Measurements from ENCODE around the gene NREP.

NREP gene

DNA sequence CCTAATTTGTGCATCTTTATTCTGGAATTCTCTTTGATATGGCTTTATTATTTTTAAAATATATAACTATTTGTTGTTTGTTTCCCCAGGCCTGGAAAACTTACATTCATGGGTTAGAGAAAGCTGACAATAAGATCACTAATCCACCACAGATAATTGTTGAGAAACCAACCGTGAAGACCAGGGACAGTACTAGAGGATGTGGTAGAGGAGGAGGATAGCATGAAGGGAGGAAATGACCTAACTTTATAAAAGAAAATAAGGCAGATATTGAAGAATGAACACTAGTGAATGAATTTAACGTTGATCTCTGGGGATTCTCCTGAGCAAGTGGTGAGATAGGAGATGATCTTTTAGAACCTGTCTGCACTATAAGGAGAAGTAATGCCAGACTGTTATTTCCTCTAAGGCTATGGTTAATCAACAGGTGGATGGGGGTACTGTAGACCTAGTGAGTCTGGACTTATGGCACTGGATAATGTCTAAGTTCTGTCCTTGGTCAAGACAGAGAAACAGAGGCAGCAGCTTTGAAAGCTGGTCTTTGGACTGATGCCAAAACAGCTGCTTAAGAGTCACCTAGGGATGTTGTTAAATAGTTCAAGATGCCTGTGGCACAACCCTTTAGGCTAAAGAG lies 52.4 kb downstream of the NREP start:
- Histone ChIP-seq H3K36me3 (no peaks in the 10 kb centered on the region), H3K4me1 (ENCODE audit: control insufficient read depth in 1 of 2, insufficient read depth in 1 of 2, low read depth in 1 of 2, low read length in 1 of 2) (peaks cover 2 to 7% of the 10 kb centered on the region in 2 experiments), H3K27me3 (no peaks in the 10 kb centered on the region), H3K9me3 (no peaks in the 10 kb centered on the region), H3K4me3 (ENCODE audit: low read depth in 1 of 2, low read length in 1 of 2) (no peak overlapping the region), H3K27ac (no peak overlapping the region)
- TF ChIP-seq, protein P1, sequence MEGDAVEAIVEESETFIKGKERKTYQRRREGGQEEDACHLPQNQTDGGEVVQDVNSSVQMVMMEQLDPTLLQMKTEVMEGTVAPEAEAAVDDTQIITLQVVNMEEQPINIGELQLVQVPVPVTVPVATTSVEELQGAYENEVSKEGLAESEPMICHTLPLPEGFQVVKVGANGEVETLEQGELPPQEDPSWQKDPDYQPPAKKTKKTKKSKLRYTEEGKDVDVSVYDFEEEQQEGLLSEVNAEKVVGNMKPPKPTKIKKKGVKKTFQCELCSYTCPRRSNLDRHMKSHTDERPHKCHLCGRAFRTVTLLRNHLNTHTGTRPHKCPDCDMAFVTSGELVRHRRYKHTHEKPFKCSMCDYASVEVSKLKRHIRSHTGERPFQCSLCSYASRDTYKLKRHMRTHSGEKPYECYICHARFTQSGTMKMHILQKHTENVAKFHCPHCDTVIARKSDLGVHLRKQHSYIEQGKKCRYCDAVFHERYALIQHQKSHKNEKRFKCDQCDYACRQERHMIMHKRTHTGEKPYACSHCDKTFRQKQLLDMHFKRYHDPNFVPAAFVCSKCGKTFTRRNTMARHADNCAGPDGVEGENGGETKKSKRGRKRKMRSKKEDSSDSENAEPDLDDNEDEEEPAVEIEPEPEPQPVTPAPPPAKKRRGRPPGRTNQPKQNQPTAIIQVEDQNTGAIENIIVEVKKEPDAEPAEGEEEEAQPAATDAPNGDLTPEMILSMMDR (IDR thresholded peaks at IDR 0.05): no peak

DNA sequence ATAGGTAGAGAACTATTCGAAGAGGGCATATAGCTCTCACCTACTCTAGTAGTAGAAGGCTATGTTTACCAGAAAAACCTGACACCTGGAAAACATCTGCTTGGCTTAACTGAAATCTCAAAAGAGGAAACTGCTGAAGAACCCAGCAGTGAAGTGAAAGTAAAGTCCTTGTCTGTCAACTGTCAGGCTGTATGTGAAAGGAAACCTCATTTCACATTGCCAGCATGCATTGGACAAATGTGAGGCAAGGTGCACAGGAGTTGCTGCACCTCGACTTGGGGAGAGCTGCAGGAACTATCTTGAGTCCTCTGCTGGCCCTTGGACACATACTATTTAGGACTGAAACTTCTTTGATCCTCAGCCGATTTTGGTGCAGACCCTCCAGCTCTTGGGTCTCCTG lies 53.3 kb downstream of the NREP start:
- H3K27ac ChIP-seq: no peak overlapping the region
- no peaks in the 10 kb centered on the region for H3K9me3 ChIP-seq
- TF ChIP-seq, protein P1 (IDR thresholded peaks at IDR 0.05): no peak
- no peaks in the 10 kb centered on the region for H3K27me3 ChIP-seq
- H3K4me3 ChIP-seq (ENCODE audit: low read depth in 1 of 2, low read length in 1 of 2): no peak overlapping the region
- no peaks in the 10 kb centered on the region for H3K36me3 ChIP-seq
- peaks cover 2 to 7% of the 10 kb centered on the region in 2 experiments for H3K4me1 ChIP-seq (ENCODE audit: control insufficient read depth in 1 of 2, insufficient read depth in 1 of 2, low read depth in 1 of 2, low read length in 1 of 2)

DNA sequence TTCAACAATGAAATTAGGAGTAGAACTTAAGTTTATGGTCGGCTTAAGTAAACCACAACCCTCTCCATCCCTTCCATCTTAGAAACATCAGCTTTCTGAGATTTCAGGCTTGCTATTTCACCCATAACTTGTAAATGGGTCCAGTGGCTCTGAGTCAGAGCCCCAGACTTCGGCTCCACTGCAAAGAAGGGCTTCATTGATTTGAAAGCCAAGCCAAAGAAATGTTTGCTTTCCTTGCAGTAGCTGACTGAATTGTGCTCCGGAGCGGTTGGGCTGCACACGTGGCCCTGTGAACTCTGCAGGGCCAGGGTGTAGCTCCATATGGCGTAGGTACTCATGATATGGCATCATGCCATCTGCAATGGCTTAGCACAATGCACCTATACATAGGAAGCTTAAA lies 57.0 kb downstream of the NREP start:
- TF ChIP-seq, protein P1 (IDR thresholded peaks at IDR 0.05): no peak
- no peaks in the 10 kb centered on the region for H3K36me3 ChIP-seq

DNA sequence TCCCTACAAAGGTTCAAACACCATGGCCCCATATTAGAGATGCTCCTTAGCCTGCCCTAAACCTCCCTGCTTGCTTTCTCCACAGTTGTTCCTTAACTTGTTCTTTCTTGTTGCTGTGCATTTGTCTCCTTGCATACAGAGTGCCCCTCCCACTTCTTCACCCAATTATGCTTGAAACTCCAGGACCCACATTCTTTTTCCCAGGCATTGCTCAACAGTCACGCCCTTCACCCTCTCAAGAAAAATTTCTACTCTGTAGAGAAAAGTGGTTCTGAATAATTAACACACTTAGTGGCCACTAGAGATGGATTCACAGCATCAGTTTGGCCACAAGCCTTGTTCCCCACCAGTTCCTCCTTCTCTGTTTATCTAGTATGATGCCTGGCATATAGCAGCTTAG lies 57.7 kb downstream of the NREP start:
- Histone ChIP-seq H3K4me1 (ENCODE audit: control insufficient read depth in 1 of 2, insufficient read depth in 1 of 2, low read depth in 1 of 2, low read length in 1 of 2) (peaks cover 2 to 7% of the 10 kb centered on the region in 2 experiments), H3K9me3 (no peaks in the 10 kb centered on the region), H3K36me3 (no peaks in the 10 kb centered on the region), H3K27me3 (no peaks in the 10 kb centered on the region), H3K4me3 (ENCODE audit: low read depth in 1 of 2, low read length in 1 of 2) (no peak overlapping the region), H3K27ac (no peak overlapping the region)
- TF ChIP-seq, protein P1 (IDR thresholded peaks at IDR 0.05): no peak

More for the DNA sequence above, 57.0 kb downstream of the NREP start:
- H3K4me3 ChIP-seq (ENCODE audit: low read depth in 1 of 2, low read length in 1 of 2): no peak overlapping the region
- H3K4me1 ChIP-seq (ENCODE audit: control insufficient read depth in 1 of 2, insufficient read depth in 1 of 2, low read depth in 1 of 2, low read length in 1 of 2): peaks cover 2 to 7% of the 10 kb centered on the region in 2 experiments
- H3K27me3 ChIP-seq: no peaks in the 10 kb centered on the region
- no peaks in the 10 kb centered on the region for H3K9me3 ChIP-seq
- H3K27ac ChIP-seq: no peak overlapping the region

DNA sequence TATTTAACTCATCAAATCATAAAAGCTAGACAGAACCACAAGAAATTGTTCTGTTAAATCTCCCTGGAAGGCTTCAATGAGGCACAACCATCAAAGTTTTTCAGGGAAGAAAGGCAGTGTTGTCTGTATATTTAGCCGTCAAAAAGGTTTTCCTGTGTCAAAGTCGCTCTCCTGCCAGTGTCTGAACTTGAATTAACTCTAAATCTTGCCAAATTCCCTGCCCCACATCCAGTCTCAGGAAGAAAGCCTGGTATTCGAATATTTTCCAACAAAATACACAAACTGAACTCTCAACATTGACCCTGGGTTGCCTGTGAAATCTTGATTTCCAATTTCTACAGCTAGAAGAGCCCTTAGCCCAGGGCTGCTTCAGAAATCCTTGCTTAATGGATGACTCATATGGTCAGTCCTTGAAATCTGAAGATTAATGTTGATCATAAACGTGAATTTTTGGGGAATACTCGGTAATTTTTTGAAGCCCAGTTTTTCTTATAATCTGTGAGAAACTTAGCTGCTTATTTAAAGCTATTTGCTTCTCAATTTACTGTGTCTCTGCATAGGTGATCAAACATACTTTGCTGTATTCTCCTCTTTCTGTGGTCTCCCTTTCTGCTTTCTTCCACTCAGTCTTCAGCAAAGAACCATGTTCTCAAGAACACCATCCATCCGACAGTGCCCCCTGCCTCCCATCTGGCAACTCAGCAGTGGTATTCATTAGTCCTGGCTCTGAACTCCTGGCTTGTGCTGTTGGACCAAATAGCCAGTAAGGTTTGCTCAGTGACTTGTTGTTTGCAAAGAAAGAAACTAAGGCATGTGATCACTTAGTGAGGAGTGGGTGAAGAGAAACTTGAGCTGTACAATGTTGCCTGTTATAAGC lies 58.9 kb downstream of the NREP start:
- no peak overlapping the region for H3K27ac ChIP-seq
- H3K27me3 ChIP-seq: no peaks in the 10 kb centered on the region
- no peaks in the 10 kb centered on the region for H3K9me3 ChIP-seq
- TF ChIP-seq, protein P1 (IDR thresholded peaks at IDR 0.05): no peak
- no peak overlapping the region for H3K4me3 ChIP-seq (ENCODE audit: low read depth in 1 of 2, low read length in 1 of 2)
- no peaks in the 10 kb centered on the region for H3K4me1 ChIP-seq (ENCODE audit: control insufficient read depth in 1 of 2, insufficient read depth in 1 of 2, low read depth in 1 of 2, low read length in 1 of 2)
- H3K36me3 ChIP-seq: no peaks in the 10 kb centered on the region

All from neutrophil (primary cell).